WERI-Rb-1 (cell line): ENCODE measurements around the gene HOXC13.

Source experiments
- DNase-seq: peaks from one replicate; pipeline ENCODE4 v3.0.0-alpha.2; 2020
- H3K27ac ChIP-seq: fragments of 250-450 bp; sonication (Bioruptor Pico); 2 replicates; pipeline ENCODE4 v1.5.1; 2020; ENCODE audit warnings: mild to moderate bottlenecking, moderate library complexity
- H3K27me3 ChIP-seq: fragments of 250-450 bp; sonication (Bioruptor Pico); 2 replicates; pipeline ENCODE4 v1.5.1; 2021; ENCODE audit warnings: mild to moderate bottlenecking, low read depth, moderate library complexity; ENCODE audit not compliant: insufficient read depth, severe bottlenecking
- H3K36me3 ChIP-seq: fragments of 250-450 bp; sonication (Bioruptor Pico); 2 replicates; pipeline ENCODE4 v1.5.1; 2020; ENCODE audit warnings: mild to moderate bottlenecking, moderate library complexity
- H3K4me3 ChIP-seq: 2 replicates; pipeline ENCODE4 v1.5.1; 2011; ENCODE audit warnings: low read depth, mild to moderate bottlenecking, control low read depth, low read length
- H3K9me3 ChIP-seq: fragments of 250-450 bp; sonication (Bioruptor Pico); 2 replicates; pipeline ENCODE4 v1.5.1; 2021; ENCODE audit warnings: mild to moderate bottlenecking, moderate library complexity; ENCODE audit not compliant: severe bottlenecking
- CTCF ChIP-seq: IDR thresholded peaks from 2 replicates; pipeline ENCODE4 v1.5.1; 2011; ENCODE audit warnings: low read depth, mild to moderate bottlenecking, control low read depth, inconsistent platforms, low read length

The HOXC13 gene

GRCh38 chr12:53929527-53929926, 9.1 kb upstream of the HOXC13 start:
- peaks cover 5% of the 10 kb centered on the region for H3K9me3 ChIP-seq
- H3K4me3 ChIP-seq: no peak overlapping the region
- TF ChIP-seq CTCF: no peak
- H3K27me3 ChIP-seq: peaks cover 99% of the 10 kb centered on the region
- H3K27ac ChIP-seq: no peak overlapping the region
- DNase-seq: no peak
- no peaks in the 10 kb centered on the region for H3K36me3 ChIP-seq

- Histone ChIP-seq H3K27ac (no peak overlapping the region), H3K9me3 (peaks cover 5% of the 10 kb centered on the region), H3K4me3 (no peak overlapping the region), H3K27me3 (peaks cover 99% of the 10 kb centered on the region), H3K36me3 (no peaks in the 10 kb centered on the region)
- TF ChIP-seq CTCF: no peak
- DNase-seq: no peak
These were observed 7.9 kb upstream of the HOXC13 start for GRCh38 chr12:53930591-53931255.

- no peak for DNase-seq
- Histone ChIP-seq H3K36me3 (no peaks in the 10 kb centered on the region), H3K27me3 (peaks cover 96% of the 10 kb centered on the region), H3K9me3 (peaks cover 2% of the 10 kb centered on the region), H3K4me3 (no peak overlapping the region), H3K27ac (no peak overlapping the region)
- no peak for TF ChIP-seq CTCF
These were observed 6.6 kb upstream of the HOXC13 start for GRCh38 chr12:53931844-53932581.

- Histone ChIP-seq H3K9me3 (peaks cover 2% of the 10 kb centered on the region), H3K27ac (no peak overlapping the region), H3K4me3 (no peak overlapping the region), H3K27me3 (peaks cover 97% of the 10 kb centered on the region), H3K36me3 (no peaks in the 10 kb centered on the region)
- TF ChIP-seq CTCF: no peak
- no peak for DNase-seq
These were observed 5.7 kb upstream of the HOXC13 start for GRCh38 chr12:53932915-53933314.

- H3K27me3 ChIP-seq: peaks cover 94% of the 10 kb centered on the region
- H3K4me3 ChIP-seq: no peak overlapping the region
- DNase-seq: no peak
- H3K27ac ChIP-seq: no peak overlapping the region
- no peak for TF ChIP-seq CTCF
- no peaks in the 10 kb centered on the region for H3K36me3 ChIP-seq
- H3K9me3 ChIP-seq: no peaks in the 10 kb centered on the region
These were observed 3.0 kb upstream of the HOXC13 start for GRCh38 chr12:53935383-53936341.
